Measurements from ENCODE around the gene ELFN2.

Gene ELFN2

DNA sequence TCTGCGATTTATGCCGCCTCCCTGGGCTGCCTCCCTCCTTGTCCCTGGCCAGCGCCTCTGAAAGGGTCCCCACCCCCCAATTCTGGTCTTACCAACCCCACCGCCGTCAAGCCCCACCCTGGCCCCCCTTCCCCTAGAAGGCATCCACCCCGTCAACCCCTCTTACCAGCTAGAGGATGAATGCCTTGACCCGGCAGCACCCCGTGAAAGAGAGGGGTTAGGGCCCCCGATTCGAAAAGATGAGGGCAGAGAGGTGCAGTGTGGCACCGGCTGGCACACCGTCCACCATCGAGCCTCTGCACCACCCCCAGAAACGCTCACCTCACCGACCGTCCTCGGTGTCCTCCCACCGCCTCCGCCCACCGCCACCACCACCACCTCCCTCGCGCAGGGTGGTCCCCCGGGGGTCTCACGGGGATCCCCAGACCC, 559 bp downstream of the ELFN2 start:
- DNase-seq: no peak

DNA sequence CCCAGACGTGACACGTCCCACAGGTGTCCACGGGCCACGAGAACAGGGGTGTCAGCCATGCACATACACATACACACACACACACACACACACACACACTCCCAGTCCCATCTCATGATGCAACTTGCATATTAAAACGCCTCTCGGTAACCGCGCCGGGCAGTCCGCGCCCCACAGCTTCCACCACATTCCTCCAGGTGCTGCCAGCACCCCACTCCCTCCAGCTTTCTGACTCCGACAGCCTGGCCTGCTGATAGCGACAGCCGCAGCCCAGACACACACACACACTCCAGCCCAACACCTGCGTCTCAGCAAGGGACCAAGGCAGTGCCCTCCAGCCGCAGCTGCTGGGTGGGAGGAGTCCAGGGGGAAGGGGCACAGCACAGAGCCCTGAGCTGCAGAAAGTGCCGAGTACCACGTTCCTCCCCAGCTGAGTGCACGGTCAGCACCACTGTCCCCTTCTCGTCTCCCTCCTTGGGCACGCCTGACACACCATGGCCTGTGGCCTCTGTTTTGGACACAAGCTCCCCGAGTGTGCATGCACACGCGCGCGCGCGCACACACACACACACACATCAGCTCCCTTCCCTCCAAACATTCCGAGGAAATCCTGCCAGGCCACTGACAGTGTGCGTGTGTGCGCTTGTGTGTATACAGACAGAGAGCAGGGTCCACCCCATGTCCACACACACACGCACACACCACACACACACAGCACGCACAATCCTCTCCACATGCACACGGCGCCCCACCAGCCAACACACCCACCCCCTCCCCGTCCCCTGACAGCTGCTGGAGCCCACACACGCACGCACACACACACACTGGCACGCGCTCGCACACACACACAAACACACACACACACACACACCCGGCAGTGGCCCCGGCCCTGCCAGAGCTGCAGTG, 1.2 kb downstream of the ELFN2 start:
- DNase-seq: no peak

DNA sequence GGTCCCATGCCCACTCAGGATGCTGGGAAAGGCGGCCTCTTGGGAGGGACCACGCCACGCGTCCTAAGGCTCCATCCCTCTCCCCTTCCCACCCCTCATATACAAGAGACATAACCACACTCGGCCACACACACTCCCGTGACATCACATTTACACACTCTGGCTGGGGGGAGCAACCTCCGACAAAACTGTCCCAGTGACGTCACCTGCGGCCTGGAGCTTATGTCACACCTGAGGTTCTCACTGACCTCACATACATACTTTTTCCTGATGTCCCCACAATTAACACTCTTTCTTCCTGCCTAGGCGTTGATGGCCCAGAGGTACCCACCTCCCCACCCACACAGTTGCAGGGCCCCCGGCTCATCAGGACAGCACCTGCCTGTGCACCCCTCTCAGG, 1.9 kb downstream of the ELFN2 start:
- no peak for DNase-seq

DNA sequence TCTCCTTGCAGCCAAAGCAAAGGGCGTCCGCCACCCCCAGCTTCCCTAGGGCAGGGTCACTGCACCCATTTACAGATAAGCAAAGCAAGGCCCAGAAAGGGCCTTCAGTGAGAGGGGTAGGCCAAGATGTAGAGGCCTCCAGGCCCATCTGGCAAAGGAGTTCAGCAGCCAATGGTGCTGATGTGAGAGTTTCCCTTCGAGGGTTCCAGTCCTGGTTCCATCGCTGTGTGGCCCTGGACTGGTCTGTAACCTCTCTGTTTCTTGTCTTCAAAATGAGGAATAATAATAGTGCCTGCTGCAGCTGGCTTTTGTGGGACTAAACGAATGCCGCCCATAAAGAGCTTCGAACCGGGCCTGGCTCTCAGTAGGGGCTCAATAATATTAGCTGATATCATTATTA, 4.0 kb downstream of the ELFN2 start:
- no peak for DNase-seq

DNA sequence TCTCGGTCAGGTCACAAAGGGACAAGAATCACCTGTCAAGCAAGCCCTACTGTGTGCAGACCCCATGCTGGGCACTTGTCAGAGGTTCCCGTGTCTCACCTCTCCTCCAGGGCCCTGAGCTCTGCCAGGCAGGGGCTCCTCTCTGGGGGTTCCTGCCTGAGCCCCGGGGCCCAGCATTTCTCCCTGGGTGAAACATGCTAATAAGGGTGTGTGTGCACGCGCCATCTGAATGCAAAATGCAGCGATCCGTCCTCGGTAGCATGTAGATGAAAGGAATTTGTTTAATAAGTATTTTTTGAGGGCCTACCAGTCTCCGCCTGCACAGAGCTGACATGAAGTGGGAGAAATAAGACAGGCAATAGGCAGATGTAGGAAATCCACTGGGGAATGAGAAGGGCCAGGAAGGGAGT, 5.8 kb downstream of the ELFN2 start:
- no peak for DNase-seq

DNA sequence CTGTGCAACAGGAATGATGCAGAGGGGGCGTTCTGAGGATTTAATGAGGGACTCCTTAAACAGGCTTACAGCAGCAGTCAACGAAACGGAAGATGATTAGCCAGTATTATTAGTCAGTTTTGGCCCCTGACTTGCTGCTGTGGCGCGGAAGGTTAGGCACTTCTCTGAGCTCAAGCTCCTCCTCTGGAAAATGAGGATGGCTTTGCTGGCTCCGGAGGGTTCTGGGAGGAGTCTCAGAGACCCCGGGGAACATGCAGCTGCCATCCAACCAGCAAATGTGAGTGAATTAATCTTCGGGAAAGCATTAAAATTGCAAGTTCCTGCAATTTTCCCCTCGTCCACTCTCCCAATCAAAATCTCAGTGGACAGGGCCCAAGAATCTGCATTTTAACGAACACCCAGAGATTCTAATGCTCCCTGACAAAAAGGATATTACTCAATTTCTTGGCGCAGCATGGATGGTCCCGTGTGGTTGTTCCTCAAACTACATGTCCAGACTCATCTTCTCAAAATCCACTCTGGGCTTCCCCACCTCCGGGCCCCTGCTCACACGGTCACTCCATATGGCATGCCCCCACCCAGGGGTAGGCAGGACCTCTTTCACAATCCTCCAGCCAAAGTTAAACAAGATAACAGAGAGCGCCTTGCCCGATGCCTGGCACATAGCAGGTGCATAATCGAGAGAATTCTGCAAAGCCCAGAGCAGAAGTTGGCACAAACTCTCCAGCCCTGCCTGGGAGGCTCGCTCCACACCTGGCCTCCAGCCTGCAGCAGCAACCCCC, 6.4 kb downstream of the ELFN2 start:
- no peak for DNase-seq

DNA sequence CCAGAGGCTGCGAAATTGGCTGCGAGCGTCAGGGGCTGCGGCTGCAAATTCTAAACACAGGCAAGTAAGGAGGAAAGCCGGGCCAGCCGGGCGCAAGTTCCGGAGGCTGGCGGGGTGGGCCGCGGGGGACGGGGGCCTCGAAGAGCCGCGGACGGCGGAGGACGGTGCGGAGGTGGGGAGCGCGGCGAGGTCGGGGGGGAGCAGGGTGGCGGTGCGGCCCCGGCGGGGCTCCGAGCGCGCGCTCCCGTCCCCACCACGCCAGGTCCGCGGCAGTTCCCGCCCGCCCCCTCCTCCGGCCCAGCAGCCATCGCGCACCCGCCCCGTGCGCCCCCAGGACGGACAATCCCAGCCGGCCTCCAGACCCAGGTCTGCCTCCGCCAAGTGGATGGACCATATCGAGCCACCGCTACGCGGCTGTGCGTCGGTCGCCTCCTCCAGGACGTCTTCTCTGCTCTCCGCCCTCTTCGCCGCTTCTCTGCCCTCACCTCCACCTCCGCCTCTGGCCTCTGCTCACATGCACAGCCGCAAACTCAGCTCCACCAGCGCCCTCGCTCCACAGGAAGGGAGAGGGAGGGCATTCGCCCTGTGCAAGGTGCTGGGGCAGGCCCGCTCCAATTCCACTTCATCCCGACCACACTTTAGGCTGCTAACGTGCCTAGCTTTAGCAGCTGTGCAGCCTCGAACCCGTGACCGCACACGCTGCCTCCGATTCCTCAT, 7.2 kb downstream of the ELFN2 start:
- peak; percentile 54 for DNase-seq

DNA sequence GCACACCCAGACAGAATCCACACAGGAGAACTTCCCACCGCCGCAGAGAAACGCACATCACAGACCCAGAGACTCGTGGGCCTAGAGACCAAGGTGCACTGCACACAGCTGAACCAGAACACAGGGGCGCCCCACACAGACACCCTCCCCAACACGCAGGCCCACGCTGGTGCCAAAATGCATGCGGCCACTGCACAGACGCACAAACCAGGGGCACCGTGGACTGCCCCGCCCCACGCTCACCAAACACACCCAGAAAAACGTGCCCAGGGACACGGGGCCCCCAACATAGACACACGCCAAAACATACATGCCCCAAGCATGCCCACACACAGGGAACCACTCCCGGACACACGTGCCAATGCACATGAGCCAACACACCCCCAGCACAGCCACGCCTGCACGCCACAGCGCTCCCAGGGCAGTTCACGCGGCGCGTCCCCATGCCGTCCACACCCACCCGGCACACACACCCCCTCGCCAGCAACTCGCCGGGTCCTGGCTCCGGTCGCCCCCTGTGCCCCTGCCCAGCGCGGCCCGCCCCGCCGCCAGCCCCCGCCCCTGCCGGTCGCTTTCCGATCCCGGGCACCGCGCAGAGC, 7.8 kb downstream of the ELFN2 start:
- peak; percentile 21 for DNase-seq

DNA sequence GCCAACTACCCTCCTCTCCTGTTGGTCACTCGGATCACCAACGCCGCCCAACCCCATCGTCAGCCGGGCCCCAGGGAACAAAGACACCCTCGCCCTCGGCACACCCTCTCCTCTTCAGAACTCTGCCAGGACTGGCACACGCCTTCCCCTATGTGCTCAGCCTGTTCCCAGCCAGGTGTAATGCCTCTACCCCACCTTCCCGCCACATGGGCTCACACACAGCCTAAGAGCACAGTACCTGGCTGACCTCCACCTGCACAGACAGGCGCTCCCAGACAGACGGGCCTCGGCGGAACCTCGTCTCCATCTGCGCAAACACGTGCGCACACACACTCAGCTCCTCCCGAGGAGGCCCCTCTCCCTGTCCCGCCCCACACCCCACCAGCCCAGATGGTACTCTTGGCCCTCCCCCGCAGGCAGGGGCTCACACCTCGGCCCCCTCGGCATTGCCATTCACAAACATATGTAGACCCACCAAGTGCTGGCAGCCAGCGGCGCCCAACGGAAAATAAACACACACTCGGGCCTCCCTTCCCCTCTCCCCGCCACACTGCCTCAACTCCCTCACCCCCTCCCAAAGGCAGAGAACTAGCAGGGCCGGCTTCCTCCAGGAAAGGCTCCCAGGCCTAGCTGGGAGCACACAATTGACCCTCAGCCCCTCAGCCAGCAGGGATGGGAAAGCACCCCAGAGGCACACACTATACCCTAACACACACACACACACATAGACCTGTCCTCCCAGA, 8.5 kb downstream of the ELFN2 start:
- no peak for DNase-seq

DNA sequence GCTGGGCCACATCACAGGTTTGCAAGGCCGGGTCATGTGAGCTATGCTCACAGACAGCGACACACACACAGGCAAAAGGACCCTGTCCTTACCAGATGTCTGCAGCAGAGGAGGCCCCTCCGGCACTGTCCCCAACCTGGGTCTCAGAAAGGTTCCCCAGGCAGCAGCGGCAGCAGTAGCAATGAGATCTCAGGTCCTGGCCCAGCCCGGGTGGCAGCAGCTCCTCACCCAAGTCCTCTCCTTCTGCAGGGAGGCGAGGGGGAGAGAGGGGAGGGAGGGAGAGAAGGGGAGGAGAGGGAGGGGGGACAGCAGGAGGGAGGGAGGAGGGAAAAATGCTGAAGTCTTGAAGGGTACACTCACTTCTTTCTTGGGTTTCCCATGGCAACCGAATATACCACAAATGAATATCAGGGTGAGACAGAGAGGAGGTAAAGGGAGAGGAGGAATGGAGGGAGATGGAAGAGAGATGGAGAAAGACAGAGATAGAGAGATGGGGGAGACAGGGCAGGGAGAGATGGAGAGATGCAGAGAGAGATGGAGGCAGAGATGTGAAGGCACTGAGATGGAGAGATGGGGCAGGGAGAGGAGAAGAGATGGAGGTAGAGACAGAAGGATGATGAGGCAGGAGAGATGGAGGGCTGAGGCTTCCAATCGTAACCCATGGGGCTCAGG, 9.5 kb downstream of the ELFN2 start:
- DNase-seq: no peak

DNA sequence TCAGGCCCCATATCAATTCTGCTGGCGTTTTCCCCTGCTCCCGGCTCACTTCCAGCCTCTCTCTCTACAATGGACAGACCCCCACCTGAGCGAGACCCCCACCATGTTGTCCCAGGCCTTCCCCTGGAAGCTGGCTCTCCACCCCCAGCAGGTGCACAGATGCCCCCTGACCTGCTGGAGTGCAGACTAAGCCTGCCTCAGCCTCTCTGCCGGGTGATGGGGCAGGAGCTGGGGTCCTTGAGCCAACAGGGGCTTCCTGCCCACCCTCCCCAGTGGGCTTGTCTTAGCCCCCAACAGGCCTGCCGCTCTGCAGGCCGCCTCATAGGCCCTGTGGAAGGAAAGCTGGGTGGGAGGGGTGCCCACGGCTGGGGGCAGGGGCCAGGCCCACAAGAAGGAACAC, 10.0 kb downstream of the ELFN2 start:
- DNase-seq: no peak

DNA sequence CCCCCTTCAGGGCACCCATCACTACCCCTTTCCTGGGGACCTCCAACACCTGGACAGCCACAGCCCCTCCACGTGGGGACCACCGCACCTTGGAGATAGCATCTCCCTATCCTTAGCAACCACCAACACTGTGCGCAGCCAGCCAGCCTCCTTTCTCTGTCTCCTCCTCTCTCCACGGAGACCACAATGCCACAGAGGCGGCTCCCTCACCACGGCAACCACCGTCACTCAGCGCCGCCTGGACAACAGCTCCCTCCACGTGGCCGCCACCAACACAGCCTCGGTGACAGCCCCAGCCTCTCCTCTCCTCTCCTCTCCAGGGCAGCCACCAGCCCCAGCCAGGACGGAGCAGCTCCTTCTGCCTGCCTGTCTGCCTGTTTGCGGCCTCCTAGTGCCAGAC, 10.5 kb downstream of the ELFN2 start:
- DNase-seq: peak; percentile 36

DNA sequence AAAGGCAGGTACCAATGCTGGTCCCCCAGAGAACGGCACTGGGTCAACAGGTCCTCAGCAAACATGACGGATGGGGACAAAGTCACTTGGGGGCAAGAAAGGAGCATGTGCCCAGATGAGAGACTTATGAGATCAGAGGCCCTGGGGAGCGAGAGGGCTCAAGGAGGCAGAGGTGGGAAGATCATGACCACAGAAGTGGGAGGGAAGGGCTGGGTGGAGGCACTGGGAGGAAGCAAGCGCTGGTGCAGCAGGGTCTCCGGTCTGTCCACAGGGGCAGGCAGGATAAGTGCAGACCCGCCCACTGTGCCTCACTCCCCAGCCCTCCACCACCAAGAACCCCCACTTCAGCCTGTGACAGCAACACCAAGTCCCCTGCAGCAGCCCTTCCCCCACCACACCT, 10.9 kb downstream of the ELFN2 start:
- DNase-seq: no peak

DNA sequence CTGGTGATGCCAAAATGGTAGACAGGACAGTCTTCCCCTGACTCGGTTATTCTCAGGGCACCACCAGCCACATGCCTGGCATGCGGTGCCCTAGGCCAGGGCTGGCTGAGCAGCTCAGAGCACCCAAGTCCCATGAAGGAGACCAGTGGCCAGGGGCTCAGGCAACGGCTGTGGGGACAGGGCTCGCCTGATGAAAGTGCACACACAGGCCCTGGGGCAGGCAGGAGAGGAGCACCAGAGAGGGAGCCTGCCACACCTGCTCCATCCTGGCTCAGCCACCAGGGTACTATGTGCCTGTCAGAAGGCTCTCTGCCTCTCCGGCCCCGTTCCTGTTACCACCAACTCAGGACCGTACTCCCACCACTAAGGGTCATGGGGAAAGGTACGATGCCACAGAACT, 12.1 kb downstream of the ELFN2 start:
- no peak for DNase-seq

DNA sequence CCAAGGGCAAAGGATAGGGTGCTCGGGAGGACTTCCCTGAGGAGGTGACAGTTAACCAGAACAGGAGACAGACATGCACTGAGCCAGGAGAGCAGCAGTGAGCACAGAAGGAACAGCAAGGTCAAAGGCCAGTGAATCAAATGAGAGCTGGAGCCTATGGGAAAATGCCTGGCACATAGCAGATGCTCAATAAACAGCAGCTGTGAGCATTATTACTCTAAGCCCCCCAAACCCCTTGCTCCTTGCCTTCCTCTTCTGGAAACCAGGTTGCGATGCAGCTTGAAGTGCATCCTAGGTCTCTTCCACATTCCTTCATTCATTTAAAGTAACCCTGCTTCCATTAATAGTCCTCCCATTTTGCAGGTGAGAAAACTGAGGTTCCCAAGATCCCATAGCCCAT, 13.0 kb downstream of the ELFN2 start:
- DNase-seq: no peak

DNA sequence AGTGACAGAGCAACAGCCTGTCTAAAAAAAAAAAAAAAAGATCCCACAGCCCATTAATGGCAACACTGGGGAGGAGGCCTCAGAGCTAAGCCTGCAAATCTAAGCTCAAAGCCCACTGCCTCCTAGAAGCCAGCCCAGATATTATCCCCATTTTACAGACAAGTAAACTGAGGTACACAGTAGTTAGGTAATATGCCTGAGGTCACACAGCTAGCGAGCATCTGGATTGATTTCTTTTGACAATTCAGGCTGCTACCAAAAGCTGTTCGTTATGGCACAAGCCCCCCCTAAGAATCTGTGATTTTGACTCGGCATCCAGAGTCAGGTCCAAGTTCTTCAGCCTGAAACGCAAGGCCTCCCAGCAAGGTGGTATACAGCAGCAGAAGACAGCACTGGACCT, 13.7 kb downstream of the ELFN2 start:
- DNase-seq: no peak

DNA sequence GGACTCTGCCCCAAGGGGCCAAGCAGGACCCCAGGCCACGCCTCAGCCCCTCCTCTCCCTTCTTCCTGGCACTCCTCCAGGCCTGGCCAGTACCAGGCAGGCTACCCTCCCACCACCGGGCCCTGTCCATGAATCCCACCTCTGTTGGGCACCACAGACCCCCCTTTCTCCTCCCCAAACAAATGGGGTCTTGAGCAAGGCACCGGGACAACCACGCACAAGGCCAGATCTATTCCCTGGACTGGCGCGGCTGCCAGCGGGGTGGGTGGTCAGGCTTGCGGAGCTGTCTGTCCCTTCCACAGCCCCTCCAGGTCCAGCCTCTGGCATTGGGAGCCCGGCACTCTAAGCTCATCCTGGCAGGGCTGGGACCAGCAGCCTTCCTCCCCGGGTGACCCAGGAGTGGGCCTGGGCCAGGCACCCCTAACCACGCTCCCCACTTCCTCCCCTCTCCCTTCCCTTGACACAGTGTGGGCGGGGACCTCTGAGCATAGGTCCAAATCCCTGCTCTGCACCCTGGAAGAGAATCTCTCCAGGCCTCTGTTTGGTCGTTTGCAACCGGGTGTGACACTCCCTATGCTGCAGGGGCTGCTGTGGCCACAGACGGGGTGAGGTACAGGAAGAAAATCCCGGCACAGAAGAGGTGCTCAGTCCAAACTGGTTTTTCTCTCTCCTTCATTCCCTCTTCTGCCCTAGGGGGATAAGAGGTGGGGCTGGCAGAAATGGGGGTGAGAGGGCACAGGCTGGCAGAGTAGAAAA, 14.6 kb downstream of the ELFN2 start:
- DNase-seq: no peak

DNA sequence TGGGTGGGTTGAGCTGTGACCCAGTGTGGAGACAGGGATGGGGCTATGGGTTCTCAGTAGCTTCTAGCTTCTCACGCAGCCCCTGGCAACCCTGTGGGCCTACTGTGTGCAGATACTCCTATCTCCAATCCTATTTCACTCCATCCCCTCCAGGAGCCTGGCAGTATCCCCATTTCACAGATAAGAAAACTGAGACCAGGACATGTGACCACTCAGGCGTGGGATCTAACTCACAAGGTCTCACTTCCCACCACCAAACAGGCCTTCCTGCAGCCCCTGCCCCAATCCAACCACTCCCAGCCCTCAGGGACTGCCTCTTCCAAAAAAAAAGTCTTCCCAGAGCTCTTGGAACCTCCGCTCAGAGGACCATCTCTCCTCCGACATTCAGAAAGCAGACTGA, 15.6 kb downstream of the ELFN2 start:
- DNase-seq: no peak

DNA sequence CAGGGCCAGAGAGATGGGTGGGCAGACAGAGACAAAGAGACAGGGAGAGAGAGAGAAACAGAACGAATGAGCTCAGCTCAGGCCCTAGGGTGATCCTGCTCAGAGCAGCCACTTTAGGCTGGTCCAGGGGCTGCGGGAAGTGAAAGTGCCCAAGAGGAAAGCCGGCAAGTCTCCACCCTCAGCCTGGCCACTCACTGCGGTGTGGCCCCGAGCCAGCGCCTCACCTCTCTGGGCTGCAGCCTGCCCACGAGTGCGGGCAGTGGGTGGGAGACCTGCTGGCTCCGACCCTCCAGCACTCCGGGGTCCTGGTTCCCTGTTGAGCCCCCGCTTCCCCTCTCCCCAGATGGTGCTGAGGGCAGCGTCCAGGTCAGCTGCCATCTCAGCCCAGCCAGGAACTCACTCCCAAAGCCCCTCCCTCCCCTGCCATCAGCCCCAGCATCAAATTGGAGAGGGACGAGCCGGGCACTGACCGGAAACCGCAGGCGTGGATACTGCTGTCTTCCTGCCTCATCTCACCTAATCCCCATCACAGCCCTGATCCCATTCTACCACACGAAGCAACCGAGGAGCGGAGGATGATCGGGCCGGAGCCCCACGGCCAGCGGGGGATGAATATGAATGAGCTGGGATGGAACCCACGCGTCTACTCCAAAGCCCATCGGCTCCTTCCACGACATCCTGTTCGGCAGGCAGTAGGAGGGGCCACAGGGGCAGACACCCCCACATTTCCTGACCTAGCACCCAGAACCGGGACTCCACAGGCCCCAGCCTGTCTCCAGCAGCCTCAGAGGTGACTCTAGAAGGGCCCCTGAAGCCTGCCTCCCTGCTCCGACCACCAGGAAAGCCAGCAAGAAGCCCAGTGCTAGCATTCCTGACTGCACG, 16.9 kb downstream of the ELFN2 start:
- no peak for DNase-seq

DNA sequence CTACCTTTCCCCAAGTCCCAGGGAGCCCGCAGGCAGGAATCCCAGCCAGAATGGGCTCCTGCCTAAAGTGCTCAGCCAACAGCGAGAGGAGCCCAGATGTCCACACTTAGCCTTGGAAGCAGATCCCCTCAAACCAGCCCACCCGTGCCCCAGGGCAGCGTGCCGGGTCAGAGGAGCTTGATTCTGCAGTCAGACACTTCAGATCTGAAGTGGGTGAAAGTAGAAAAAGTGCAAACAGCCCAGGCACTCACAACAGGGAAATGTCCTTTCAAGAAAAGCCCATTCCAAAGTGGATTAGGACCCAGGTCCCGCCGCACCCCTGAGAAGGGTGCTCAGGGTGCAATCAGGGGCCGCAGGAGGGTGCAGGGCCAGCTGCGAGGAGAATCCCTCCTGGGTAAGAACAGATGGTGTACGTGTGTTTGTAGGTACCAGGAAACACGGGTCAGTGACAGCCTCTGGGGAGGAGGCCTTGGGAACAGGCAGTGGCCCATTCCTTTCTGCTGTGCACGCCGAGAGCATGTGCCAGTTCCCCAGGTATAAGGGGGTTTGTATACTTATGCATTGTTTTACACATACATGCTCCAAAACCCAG, 17.7 kb downstream of the ELFN2 start:
- DNase-seq: no peak
